GM08714 (cell line): ENCODE data around the gene SEMA3F.

ENCODE experiments used
- H3K4me3 ChIP-seq: fragments of 200-500 bp; sonication (Bioruptor generic); 2 replicates; pipeline ENCODE4 v1.5.1; 2014; ENCODE audit warnings: mild to moderate bottlenecking, low read length, inconsistent platforms
- ZNF274 ChIP-seq: IDR thresholded peaks from 2 replicates; pipeline ENCODE4 v1.6.1; 2012; ENCODE audit warnings: mild to moderate bottlenecking, low read depth, low read length

SEMA3F gene

GRCh38 chr3:50157827-50158529, 2.9 kb downstream of the SEMA3F start:
- TF ChIP-seq ZNF274 = no peak
- H3K4me3 ChIP-seq = no peak overlapping the region

GRCh38 chr3:50158530-50159146, 3.5 kb downstream of the SEMA3F start:
- H3K4me3 ChIP-seq = no peak overlapping the region
- TF ChIP-seq ZNF274 = no peak

- no peak for TF ChIP-seq ZNF274
Observed at GRCh38 chr3:50160561-50160983, 5.4 kb downstream of the SEMA3F start.

GRCh38 chr3:50161320-50161719, 6.2 kb downstream of the SEMA3F start:
- no peak for TF ChIP-seq ZNF274
- H3K4me3 ChIP-seq = no peak overlapping the region

More at GRCh38 chr3:50160561-50160983, 5.4 kb downstream of the SEMA3F start:
- H3K4me3 ChIP-seq = no peak overlapping the region

GRCh38 chr3:50162034-50162883, 7.1 kb downstream of the SEMA3F start:
- no peak for TF ChIP-seq ZNF274
- H3K4me3 ChIP-seq = no peak overlapping the region

GRCh38 chr3:50163572-50164455, 8.7 kb downstream of the SEMA3F start:
- no peak overlapping the region for H3K4me3 ChIP-seq

GRCh38 chr3:50164481-50164880, 9.4 kb downstream of the SEMA3F start:
- H3K4me3 ChIP-seq = no peak overlapping the region
- no peak for TF ChIP-seq ZNF274

More at GRCh38 chr3:50163572-50164455, 8.7 kb downstream of the SEMA3F start:
- TF ChIP-seq ZNF274 = no peak

- H3K4me3 ChIP-seq = no peak overlapping the region
- no peak for TF ChIP-seq ZNF274
Observed at GRCh38 chr3:50164984-50165909, 10.1 kb downstream of the SEMA3F start.

GRCh38 chr3:50165910-50166538, 10.9 kb downstream of the SEMA3F start:
- H3K4me3 ChIP-seq = no peak overlapping the region
- no peak for TF ChIP-seq ZNF274

GRCh38 chr3:50166620-50167019, 11.5 kb downstream of the SEMA3F start:
- no peak for TF ChIP-seq ZNF274
- no peak overlapping the region for H3K4me3 ChIP-seq

- TF ChIP-seq ZNF274 = no peak
Observed at GRCh38 chr3:50167069-50167840, 12.1 kb downstream of the SEMA3F start.

GRCh38 chr3:50167841-50168209, 12.7 kb downstream of the SEMA3F start:
- TF ChIP-seq ZNF274 = no peak
- H3K4me3 ChIP-seq = no peak overlapping the region

More at GRCh38 chr3:50167069-50167840, 12.1 kb downstream of the SEMA3F start:
- H3K4me3 ChIP-seq = no peak overlapping the region
